ENCODE data around the gene DDX42. TPM values are rescaled to one million over a fixed set of nuclear protein-coding genes. Genes with fewer than 3 reads are reported as not detected.
A peak's percentile ranks its signal among the peaks of the same experiment; 100 is the strongest.

Gene DDX42
- total and polyA plus RNA-seq, 2 of the 13 experiments (the other 11 are each of a cell fraction or from before 2014, with no cell fraction given) = 87.2 to 92.9 TPM

- no peak for TF ChIP-seq ZNF142 (CRISPR knock-in tag; IDR thresholded peaks at IDR 0.05)
- TF ChIP-seq PAWR (CRISPR knock-in tag; IDR thresholded peaks at IDR 0.05; ENCODE audit: borderline replicate concordance) = no peak
- no peak for TF ChIP-seq SP2 (CRISPR knock-in tag; IDR thresholded peaks at IDR 0.05)
- TF ChIP-seq ARHGAP35 (CRISPR knock-in tag; IDR thresholded peaks at IDR 0.05; ENCODE audit: borderline replicate concordance) = no peak
- TF ChIP-seq AGO2 (optimal IDR thresholded peaks at IDR 0.05; ENCODE audit: low read depth, low read length) = no peak
- TF ChIP-seq ZSCAN31 (CRISPR knock-in tag; IDR thresholded peaks at IDR 0.05; ENCODE audit: low read depth) = no peak
- TF ChIP-seq NAIF1 (CRISPR knock-in tag; IDR thresholded peaks at IDR 0.05; ENCODE audit: borderline replicate concordance) = no peak
- no peak for TF ChIP-seq RARG (CRISPR knock-in tag; IDR thresholded peaks at IDR 0.05; ENCODE audit: low read depth)
- TF ChIP-seq POLR2AphosphoS5 (IDR thresholded peaks at IDR 0.05; ENCODE audit: low read depth, low read length) = peak; percentile 34; the same call in 1 of the 2 replicates
- TF ChIP-seq BCLAF1 (IDR thresholded peaks at IDR 0.05) = no peak
- no peak for TF ChIP-seq ZBTB44 (CRISPR knock-in tag; IDR thresholded peaks at IDR 0.05)
- no peak for TF ChIP-seq SETDB1 (CRISPR knock-in tag; IDR thresholded peaks at IDR 0.05; ENCODE audit: borderline replicate concordance)
- TF ChIP-seq DNMT3B (CRISPR knock-in tag; conservative IDR thresholded peaks at IDR 0.05) = no peak
- TF ChIP-seq ZNF547 (CRISPR knock-in tag; IDR thresholded peaks at IDR 0.05) = no peak
- no peak for TF ChIP-seq ZNF296 (CRISPR knock-in tag; conservative IDR thresholded peaks at IDR 0.05)
- TF ChIP-seq POLR2A (IDR thresholded peaks at IDR 0.05; ENCODE audit: insufficient read depth in 1 of 2, low read depth in 2 of 2, low read length in 2 of 2) = 0 out of 4 replicates have a peak, but pooled peaks of 1 of the 2 experiments have one; percentile 3
- no peak for TF ChIP-seq ZNF570 (CRISPR knock-in tag; IDR thresholded peaks at IDR 0.05; ENCODE audit: borderline replicate concordance)
- TF ChIP-seq ZNF703 (CRISPR knock-in tag; IDR thresholded peaks at IDR 0.05; ENCODE audit: borderline replicate concordance) = no peak
- no peak for TF ChIP-seq RFXANK (CRISPR knock-in tag; IDR thresholded peaks at IDR 0.05)
Observed at GRCh38 chr17:63819585-63820537, 45.9 kb downstream of the DDX42 start (continued).
